ENCODE measurements around the gene ACER3.
"Not testable (repeated sequence)": the region's sequence is repeated elsewhere in the genome, so short reads cannot be mapped to it uniquely, and the experiment has no call there.

The ACER3 gene

DNA sequence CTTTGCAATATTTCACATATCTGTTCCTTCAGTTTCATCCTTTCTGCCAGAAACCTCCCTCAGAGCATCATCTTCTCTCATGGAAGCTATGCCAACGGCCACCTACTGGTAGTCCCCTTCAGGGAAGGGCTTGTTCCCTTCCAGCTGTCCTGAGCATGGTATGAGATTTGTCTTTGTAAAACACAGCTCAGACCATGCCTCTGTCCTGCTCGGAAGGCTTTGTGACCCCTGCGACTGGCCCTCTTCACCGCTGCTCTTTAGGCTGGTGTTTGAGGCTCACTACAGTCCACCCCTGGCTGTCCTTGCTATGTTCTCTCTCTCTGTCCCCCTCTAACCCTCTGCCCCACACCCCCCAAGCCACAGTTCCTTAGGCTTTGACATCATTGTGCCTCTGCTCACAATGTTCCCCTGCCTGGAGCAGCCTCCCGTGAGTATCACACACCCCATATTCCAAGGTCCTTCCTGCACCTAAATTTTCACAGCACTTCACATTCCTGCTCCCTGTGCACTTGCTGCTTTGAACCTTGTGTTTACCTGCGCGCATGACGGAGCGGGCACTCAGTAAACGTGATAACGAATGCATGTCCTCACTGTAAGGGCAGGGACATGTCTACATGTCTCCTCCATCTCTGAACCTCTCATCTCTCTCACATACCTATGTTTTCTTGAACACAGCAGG lies 24.0 kb upstream of the ACER3 start:
- DNase-seq (ENCODE audit: low read depth), result no peak

DNA sequence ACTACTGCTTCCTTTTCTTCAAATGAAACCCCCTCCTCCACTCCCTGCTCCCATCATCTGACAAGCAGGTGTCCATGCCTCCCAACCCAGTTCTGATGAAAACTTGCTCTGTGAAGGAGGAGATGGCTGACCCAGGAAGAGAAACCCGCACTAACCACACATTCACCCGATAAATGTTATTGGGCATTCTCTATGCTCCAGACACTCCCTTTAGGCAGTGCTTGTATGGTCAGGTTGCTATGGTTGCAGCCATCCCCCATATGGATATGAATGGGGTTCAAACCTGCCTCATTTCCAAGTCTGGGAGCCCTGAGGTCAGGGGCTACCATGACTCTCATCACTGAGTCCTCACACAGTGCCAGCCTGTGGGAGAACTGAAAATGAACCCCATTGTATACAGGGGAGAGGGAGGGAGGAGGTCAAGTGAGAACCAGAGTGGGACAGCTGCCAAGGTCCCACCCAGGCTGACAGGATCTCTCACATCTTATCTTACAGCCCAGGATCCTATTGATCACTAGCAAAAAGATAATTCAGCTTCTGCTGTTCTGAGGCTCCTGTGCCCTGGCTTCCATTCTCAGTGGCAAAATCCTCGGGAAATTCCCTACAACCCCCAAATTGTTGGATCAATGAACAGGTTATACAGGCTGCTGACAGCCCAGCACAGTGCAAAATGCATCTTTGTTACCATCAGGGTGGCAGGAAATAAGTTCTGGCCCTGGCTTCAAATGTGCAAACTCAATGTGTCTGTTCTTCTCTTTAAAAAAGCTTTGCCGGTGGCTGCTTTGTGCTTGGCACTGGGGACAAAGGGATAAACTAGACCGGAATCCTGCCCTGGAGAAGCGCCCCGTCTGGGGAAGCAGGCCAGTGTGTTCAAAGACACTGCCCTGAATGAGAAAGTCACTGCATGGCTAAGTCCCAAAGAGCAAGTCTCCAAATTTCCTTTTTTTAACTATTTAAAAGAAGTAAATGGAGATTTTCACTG lies 22.7 kb upstream of the ACER3 start:
- no peak for DNase-seq (ENCODE audit: low read depth)

- DNase-seq (ENCODE audit: low read depth), result no peak
These were observed 22.0 kb upstream of the ACER3 start for GRCh38 chr11:76838678-76839068.

GRCh38 chr11:76839311-76839710 lies 21.4 kb upstream of the ACER3 start:
- DNase-seq (ENCODE audit: low read depth), result no peak

GRCh38 chr11:76841923-76842452 lies 18.7 kb upstream of the ACER3 start:
- DNase-seq (ENCODE audit: low read depth), result no peak

GRCh38 chr11:76843907-76844306 lies 16.8 kb upstream of the ACER3 start:
- no peak for DNase-seq (ENCODE audit: low read depth)

DNA sequence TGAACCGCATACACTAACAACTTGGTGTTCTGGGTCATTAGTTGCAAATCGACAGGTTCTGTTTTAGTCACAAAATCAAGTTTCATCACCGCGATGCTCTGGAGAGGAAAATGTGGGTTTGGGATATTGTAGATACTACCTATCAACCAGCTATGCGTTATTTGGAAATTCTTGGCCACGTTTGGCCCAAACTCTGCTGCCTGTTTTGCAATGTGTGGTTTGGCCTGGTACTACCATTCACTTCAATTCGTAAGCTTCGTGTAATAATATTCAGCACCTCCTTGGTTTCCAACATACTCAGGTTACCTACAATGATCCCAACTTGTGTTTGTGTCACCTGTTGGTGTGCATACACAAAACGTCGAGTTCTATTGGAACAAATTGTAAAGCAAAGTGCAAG lies 16.2 kb upstream of the ACER3 start:
- DNase-seq (ENCODE audit: low read depth), result no peak

DNA sequence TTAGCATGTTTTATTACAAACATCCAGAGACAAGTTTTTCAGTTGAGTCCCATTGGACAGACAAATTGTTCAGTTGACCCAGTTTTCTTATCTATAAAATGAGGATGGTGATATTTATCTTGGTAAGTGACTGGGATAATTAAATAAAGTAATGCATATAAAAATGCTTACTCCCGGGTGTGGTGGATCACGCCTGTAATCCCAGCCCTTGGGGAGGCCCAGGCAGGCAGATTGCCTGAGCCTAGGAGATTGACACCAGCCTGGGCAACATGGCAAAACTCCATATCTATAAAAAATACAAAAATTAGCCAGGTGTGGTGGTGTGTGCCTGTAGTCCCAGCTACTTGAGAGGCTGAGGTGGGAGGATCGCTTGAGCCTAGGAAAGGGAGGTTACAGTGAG lies 15.6 kb upstream of the ACER3 start:
- DNase-seq (ENCODE audit: low read depth), result no peak

GRCh38 chr11:76846441-76846840 lies 14.3 kb upstream of the ACER3 start:
- no peak for DNase-seq (ENCODE audit: low read depth)

DNA sequence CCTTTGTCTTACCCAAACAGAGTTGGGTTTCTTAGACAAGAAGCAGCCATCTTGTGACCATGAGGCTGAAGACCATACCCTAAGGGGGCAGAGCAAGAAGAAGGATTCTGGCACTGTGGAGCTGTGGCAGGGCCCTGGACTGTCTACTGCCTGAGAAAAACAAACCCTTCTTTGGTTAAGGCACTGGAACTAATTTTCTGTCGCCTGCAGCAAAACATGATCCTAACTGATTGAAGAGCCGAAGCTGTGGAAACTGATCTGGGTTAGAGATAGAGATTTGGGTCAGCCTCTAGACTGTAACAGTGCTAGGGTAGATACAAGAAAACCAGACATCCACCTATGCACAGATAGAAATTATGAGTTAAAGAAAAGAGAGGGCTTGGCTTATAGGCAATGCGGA lies 11.3 kb upstream of the ACER3 start:
- no peak for DNase-seq (ENCODE audit: low read depth)

- DNase-seq (ENCODE audit: low read depth), result no peak
These were observed 10.6 kb upstream of the ACER3 start for GRCh38 chr11:76850130-76850529.

GRCh38 chr11:76850815-76851214 lies 9.9 kb upstream of the ACER3 start:
- no peak for DNase-seq (ENCODE audit: low read depth)

- no peak for DNase-seq (ENCODE audit: low read depth)
These were observed 6.0 kb upstream of the ACER3 start for GRCh38 chr11:76854709-76855108.

- not testable (repeated sequence) for DNase-seq (ENCODE audit: low read depth)
These were observed 5.0 kb upstream of the ACER3 start for GRCh38 chr11:76855670-76856069.

- DNase-seq (ENCODE audit: low read depth), result no peak
These were observed 4.6 kb upstream of the ACER3 start for GRCh38 chr11:76856106-76856505.

- DNase-seq (ENCODE audit: low read depth), result no peak
These were observed 4.1 kb upstream of the ACER3 start for GRCh38 chr11:76856571-76856970.

DNA sequence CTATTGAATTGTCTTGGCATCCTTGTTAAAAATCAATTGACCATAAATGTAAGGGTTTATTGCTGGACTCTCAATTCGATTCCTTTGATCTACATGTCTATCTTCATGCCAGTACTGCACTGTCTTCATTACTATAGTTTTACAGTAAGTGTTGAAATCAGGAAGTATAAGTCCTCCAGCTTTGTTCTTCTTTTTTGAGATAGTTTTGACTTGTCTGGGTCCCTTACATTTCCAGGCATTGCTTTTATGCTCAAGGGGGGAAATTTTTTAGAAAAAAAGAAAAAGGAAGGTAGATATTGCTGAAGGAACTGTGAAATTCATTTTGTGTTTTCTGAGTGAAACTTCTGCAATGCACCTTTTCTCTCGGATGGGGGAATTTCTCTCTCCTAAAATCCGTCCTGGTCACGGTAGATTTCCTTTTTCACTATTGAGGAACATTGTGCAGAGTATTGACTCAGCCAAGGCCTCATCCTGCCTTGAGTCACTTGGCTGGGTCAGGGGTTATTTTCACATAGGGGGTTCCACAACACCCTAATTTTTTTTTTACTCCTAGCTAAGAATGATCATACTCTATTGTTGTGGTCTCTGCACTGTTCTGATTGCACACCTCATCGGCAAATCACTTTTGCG lies 2.8 kb upstream of the ACER3 start:
- DNase-seq (ENCODE audit: low read depth), result no peak

- no peak for DNase-seq (ENCODE audit: low read depth)
These were observed 950 bp upstream of the ACER3 start for GRCh38 chr11:76859708-76860227.

- DNase-seq (ENCODE audit: low read depth), result no peak
These were observed 804 bp downstream of the ACER3 start for GRCh38 chr11:76861490-76861953.

- not testable (repeated sequence) for DNase-seq (ENCODE audit: low read depth)
These were observed 2.1 kb downstream of the ACER3 start for GRCh38 chr11:76862794-76863193.

DNA sequence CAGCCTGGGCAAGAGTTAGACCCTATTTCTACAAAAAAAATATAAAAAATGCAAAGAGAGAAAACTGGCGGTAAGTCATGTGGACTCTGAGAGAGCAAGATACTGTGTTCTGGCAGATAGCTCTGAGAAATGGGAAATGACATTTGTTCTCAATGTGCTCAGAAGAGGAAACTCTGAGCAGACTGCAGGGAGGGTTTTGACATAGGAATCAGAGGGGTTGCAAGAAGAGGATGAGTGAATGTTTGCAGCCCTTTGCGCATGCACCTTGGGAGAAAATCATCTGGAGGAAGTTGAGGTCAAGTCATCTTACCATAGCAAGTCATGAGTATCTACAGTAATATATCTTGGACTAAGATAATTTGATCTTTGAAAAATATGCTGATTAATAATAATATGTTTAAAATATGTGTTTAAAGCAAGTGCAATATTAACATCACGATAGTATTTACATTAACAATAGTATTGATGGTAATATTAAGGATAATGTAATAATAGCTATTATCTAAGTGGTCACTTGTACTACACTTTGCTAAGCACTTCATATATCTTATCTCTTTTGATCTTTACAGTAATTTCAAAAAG lies 2.6 kb downstream of the ACER3 start:
- no peak for DNase-seq (ENCODE audit: low read depth)

All from activated T-cell treated with anti-CD3 and anti-CD28 coated beads for 24 hours (primary cell).